Activated T-cell treated with anti-CD3 and anti-CD28 coated beads for 1 hour (primary cell): Measurements from ENCODE around the gene PCNP.
"Not testable (repeated sequence)": the region's sequence is repeated elsewhere in the genome, so short reads cannot be mapped to it uniquely, and the experiment has no call there.

ENCODE experiments used
- DNase-seq: peaks from one replicate; pipeline ENCODE4 v3.0.0-alpha.2; 2020; ENCODE audit warnings: low read depth

The PCNP gene

GRCh38 chr3:101633186-101633585 is 59.2 kb downstream of the PCNP start:
- DNase-seq, result no peak

DNA sequence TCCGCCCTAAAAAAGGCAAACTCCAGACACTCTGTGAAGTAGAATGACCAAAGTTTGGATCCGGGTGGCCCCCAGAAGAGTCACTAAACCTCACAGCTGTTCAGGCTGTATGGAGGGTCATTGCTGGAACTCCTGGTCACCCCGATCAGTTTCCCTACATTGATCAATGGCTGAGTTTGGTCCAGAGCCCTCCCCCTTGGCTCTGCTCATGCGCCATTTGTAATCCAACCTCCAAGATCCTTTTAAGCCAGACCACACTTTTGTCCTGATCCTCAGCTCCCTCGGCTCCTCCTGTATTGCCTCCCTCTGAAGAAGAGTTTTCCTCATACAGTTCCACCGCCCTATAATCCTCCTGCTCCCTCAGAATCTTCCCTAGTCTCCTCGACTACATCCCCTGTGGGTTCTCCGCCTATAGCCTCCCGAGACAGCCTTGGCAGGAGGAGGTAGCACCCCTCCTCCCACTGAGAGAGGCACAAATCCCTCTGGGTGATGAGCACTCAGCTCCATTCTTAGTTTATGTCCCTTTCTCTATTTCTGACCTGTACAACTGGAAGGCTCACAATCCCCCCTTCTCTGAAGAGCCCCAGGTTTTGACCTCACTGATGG is 60.7 kb downstream of the PCNP start:
- DNase-seq, result no peak

GRCh38 chr3:101635345-101635744 is 61.4 kb downstream of the PCNP start:
- DNase-seq, result no peak

GRCh38 chr3:101635954-101636798 is 62.2 kb downstream of the PCNP start:
- peak; percentile 62 for DNase-seq

- no peak for DNase-seq
These were observed 63.5 kb downstream of the PCNP start for GRCh38 chr3:101637451-101637850.

DNA sequence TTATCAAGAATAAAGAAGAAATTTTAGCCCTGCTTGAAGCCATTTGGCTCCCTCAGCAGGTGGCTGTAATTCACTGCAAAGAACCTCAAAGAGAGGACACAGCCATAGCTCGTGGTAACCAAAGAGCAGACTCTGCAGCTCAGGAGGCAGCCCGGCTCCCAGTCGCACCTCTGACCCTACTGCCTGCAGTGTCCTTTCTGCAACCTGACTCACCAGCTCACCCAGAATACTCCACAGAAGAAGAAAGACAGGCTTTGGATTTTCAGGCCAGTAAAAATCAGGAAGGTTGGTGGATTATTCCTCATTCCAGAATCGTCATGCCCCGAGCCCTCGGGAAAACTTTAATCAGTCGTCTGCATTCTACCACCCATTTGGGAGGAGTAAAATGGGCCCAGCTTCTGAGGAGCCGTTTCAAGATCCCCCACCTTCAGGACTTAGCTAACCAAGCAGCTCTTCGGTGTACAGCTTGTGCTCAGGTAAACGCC is 64.3 kb downstream of the PCNP start:
- no peak for DNase-seq

DNA sequence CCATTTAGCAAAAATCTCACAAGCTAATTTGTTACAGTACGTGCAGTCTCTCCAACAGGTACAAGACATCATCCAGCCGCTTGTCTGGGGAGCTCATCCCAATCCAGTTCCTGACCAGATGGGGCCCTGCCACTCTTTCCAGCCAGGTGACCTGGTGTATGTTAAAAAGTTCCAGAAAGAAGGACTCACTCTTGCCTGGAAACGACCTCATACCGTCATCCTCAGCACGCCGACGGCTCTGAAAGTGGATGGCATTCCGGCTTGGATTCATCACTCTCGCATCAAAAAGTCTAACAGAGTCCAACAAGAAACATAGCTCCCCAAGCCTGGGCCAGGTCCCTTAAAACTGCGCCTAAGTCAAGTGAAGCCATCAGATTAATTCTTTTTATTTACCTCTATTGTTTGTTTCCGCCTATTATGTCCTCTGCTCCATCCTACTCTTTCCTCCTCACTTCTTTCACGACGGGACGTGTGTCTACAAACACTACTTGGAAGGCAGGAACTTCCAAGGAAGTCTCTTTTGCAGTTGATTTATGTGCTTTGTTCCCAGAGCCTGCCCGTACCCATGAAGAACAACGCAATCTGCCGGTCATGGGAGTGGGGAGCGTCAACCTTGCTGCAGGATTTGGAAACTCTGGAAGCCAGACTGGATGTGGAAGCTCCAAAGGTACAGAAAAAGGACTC is 65.4 kb downstream of the PCNP start:
- DNase-seq, result no peak

GRCh38 chr3:101640256-101640655 is 66.3 kb downstream of the PCNP start:
- no peak for DNase-seq

DNA sequence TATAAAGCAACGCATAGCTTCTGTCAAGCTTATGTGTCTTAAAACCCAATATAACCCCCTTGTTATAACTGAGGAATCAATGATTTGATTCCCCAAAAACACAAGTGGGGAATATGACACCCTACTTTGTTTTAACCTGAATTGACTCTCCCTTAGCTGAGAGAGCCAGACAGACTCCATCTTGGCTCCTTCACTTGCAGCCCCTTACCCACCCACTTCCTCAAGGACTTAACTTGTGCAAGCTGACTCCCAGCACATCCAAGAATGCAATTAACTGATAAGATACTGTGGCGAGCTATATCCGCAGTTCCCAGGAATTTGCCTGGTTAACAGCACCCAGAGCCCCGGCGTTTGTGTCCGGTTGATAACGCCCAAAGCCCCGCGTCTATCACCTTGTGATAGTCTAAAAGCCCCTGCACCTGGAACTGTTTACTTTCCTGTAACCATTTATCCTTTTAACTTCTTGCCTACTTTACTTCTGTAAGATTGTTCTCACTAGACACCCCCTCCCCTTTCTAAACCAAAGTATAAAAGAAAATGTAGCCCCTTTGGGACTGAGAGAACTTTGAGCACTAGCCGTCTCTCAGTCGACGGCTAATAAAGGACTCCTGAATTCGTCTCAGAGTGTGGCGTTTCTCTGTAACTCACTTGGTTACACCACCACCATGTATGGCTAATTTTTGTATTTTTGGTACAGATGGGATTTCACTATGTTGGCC is 67.6 kb downstream of the PCNP start:
- not testable (repeated sequence) for DNase-seq

- no peak for DNase-seq
These were observed 68.5 kb downstream of the PCNP start for GRCh38 chr3:101642441-101642840.

- no peak for DNase-seq
These were observed 69.2 kb downstream of the PCNP start for GRCh38 chr3:101643009-101643844.
